Mesothelial cell of epicardium (in vitro differentiated cells): ENCODE measurements around the gene ZNF787. TPM values are rescaled to one million over a fixed set of nuclear protein-coding genes. Genes with fewer than 3 reads are reported as not detected.

Experiments
- DNase-seq, 2 experiments: peaks; one replicate each; pipeline ENCODE4 v3.0.0; 2021; ENCODE audit warnings: low spot score in 2 of 2; ENCODE audit not compliant: unreplicated experiment in 2 of 2
- H3K27ac Mint-ChIP-seq: 2 replicates; pipeline ENCODE4 v1.8.0; 2021; ENCODE audit warnings: mixed read lengths
- H3K27me3 Mint-ChIP-seq: 2 replicates; pipeline ENCODE4 v1.8.0; 2021; ENCODE audit warnings: low read depth, mixed read lengths
- H3K36me3 Mint-ChIP-seq: 2 replicates; pipeline ENCODE4 v1.8.0; 2021; ENCODE audit warnings: mixed read lengths
- H3K4me1 Mint-ChIP-seq: 2 replicates; pipeline ENCODE4 v1.8.0; 2021; ENCODE audit warnings: mixed read lengths
- H3K4me3 Mint-ChIP-seq: 2 replicates; pipeline ENCODE4 v1.8.0; 2021; ENCODE audit warnings: mild to moderate bottlenecking, moderate library complexity, mixed read lengths
- H3K9me3 Mint-ChIP-seq: 2 replicates; pipeline ENCODE4 v1.8.0; 2021; ENCODE audit warnings: mixed read lengths
- total RNA-seq: library from RNA; stranded (reverse); gene quantifications from 3 replicates; pipeline ENCODE4 v1.2.1, GENCODE V29; 2021
- TF ChIP-seq, protein P1 (sequence below): fragments of 200-600 bp; sonication (generic); IDR thresholded peaks from one replicate; pipeline ENCODE4 v1.5.0; 2021; ENCODE audit warnings: antibody characterized with exemption; ENCODE audit not compliant: unreplicated experiment

Gene ZNF787
- total RNA-seq, result 33.3 to 38.3 TPM (median 35.5 TPM) in 3 replicates

GRCh38 chr19:56121180-56122167 lies at the start of gene ZNF787:
ZNF787 (minus strand) TSS chr19:56121295; CDS start chr19:56103217, 18,078 bp downstream.
- H3K27ac Mint-ChIP-seq, result peak within 1 kb of the TSS; percentile 91
- DNase-seq, result peak; percentile 98 to 99
- no peaks in the 10 kb centered on the region for H3K9me3 Mint-ChIP-seq
- TF ChIP-seq, protein P1, sequence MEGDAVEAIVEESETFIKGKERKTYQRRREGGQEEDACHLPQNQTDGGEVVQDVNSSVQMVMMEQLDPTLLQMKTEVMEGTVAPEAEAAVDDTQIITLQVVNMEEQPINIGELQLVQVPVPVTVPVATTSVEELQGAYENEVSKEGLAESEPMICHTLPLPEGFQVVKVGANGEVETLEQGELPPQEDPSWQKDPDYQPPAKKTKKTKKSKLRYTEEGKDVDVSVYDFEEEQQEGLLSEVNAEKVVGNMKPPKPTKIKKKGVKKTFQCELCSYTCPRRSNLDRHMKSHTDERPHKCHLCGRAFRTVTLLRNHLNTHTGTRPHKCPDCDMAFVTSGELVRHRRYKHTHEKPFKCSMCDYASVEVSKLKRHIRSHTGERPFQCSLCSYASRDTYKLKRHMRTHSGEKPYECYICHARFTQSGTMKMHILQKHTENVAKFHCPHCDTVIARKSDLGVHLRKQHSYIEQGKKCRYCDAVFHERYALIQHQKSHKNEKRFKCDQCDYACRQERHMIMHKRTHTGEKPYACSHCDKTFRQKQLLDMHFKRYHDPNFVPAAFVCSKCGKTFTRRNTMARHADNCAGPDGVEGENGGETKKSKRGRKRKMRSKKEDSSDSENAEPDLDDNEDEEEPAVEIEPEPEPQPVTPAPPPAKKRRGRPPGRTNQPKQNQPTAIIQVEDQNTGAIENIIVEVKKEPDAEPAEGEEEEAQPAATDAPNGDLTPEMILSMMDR, result no peak
- H3K4me1 Mint-ChIP-seq, result peaks cover 20% of the 10 kb centered on the region
- peaks cover 2% of the 10 kb centered on the region for H3K36me3 Mint-ChIP-seq
- peak within 1 kb of the TSS; percentile 79 for H3K4me3 Mint-ChIP-seq
- H3K27me3 Mint-ChIP-seq, result no peaks in the 10 kb centered on the region

DNA sequence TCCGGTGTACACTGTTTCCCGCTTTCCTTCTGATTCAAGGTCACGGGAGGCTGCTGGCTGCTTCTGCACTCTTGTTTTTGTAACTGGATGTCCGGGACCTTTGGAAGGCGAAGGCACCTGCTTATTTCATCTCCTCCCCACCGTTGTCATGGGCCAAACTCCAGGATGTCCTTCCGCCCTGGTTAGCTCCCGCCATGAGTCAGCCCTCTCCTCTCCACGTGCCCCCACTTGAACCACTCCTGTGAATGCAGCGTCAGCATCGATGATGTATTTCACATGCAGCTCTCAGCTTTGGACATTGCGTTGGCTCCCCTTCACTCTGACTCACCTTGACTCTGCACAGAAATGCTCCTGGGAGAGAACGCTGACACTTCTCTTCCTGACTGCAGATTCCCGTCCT lies 49.2 kb upstream of the ZNF787 start:
- Mint-ChIP-seq H3K27me3 (peaks cover 17% of the 10 kb centered on the region), H3K4me3 (no peak overlapping the region), H3K36me3 (no peaks in the 10 kb centered on the region), H3K9me3 (no peaks in the 10 kb centered on the region), H3K27ac (no peak overlapping the region), H3K4me1 (no peaks in the 10 kb centered on the region)
- TF ChIP-seq, protein P1, result no peak
- DNase-seq, result no peak

- TF ChIP-seq, protein P1, result no peak
- H3K36me3 Mint-ChIP-seq, result no peaks in the 10 kb centered on the region
- H3K27me3 Mint-ChIP-seq, result peaks cover 5% of the 10 kb centered on the region
- H3K4me3 Mint-ChIP-seq, result no peak overlapping the region
- H3K9me3 Mint-ChIP-seq, result no peaks in the 10 kb centered on the region
- no peak overlapping the region for H3K27ac Mint-ChIP-seq
- H3K4me1 Mint-ChIP-seq, result no peaks in the 10 kb centered on the region
- DNase-seq, result no peak
Observed at GRCh38 chr19:56167064-56167578, 46.0 kb upstream of the ZNF787 start.

DNA sequence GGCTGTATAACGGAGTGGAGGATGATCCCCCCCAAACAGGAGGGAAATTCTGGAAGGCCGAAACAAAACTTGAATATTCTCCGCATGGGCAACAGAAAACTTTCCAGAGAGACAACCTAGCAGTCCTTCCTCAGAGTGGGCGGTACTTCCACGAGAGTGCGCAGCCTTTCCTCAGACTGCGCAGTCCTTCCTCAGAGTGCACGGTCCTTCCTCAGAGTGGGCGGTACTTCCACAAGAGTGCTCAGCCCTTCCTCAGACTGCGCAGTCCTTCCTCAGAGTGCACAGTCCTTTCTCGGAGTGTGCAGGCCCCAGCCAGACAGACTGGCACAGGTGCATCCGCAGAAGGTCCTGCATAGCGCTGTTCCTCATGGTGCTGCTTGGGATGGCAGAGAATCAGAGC lies 42.0 kb upstream of the ZNF787 start:
- H3K9me3 Mint-ChIP-seq, result peaks cover 7% of the 10 kb centered on the region
- H3K27ac Mint-ChIP-seq, result no peak overlapping the region
- H3K27me3 Mint-ChIP-seq, result no peaks in the 10 kb centered on the region
- DNase-seq, result no peak
- H3K36me3 Mint-ChIP-seq, result peaks cover 12% of the 10 kb centered on the region
- H3K4me1 Mint-ChIP-seq, result no peaks in the 10 kb centered on the region
- no peak overlapping the region for H3K4me3 Mint-ChIP-seq
- TF ChIP-seq, protein P1, result no peak

DNA sequence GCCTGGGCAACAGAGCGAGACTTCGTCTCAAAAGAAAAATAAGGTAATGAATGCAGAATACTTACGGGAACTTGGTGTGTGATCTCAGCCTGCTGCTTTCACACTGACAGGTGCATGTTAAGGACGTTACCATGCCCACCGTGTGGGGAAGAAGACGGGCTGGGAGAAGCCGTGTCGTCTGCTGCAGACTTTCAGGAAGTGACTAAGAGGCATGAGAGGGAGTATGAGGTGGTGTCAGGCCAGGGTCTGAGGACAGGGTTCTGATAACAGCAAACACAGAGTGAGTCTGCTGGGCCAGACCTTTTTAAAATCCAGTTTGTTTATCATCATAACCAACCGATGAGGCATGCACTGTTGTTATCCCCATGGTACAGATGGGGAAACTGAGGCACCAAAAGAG lies 41.2 kb upstream of the ZNF787 start:
- TF ChIP-seq, protein P1, result no peak
- peaks cover 7% of the 10 kb centered on the region for H3K9me3 Mint-ChIP-seq
- H3K36me3 Mint-ChIP-seq, result peaks cover 16% of the 10 kb centered on the region
- H3K27ac Mint-ChIP-seq, result no peak overlapping the region
- no peak for DNase-seq
- H3K4me3 Mint-ChIP-seq, result no peak overlapping the region
- H3K27me3 Mint-ChIP-seq, result no peaks in the 10 kb centered on the region
- no peaks in the 10 kb centered on the region for H3K4me1 Mint-ChIP-seq
